Sigmoid colon (tissue), 3 donors: ENCODE results near the gene CD274.

Experiments
- CTCF ChIP-seq, 4 experiments: fragments of 450-650 bp in 3 of 4; fragments of 200-600 bp in 1 of 4; IDR thresholded peaks; one replicate each; pipeline ENCODE4 v1.5.1; 2016 to 2019; ENCODE audit warnings: antibody characterized with exemption in 4 of 4, mild to moderate bottlenecking in 3 of 4, moderate library complexity in 2 of 4
- POLR2A ChIP-seq, 2 donors: fragments of 450-650 bp; IDR thresholded peaks; one replicate each; pipeline ENCODE4 v1.6.1; 2016; ENCODE audit warnings: antibody characterized with exemption in 2 of 2, mild to moderate bottlenecking in 2 of 2, moderate library complexity in 2 of 2

DNA sequence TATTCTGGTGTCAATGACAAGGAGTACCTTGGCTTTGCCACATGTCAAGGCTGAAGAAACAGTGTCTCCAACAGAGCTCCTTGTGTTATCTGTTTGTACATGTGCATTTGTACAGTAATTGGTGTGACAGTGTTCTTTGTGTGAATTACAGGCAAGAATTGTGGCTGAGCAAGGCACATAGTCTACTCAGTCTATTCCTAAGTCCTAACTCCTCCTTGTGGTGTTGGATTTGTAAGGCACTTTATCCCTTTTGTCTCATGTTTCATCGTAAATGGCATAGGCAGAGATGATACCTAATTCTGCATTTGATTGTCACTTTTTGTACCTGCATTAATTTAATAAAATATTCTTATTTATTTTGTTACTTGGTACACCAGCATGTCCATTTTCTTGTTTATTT is 19.8 kb downstream of the CD274 start:
- TF ChIP-seq CTCF (IDR thresholded peaks at IDR 0.05) (no peak), POLR2A (IDR thresholded peaks at IDR 0.05) (no peak)
